Effector memory CD8-positive, alpha-beta T cell (primary cell): ENCODE measurements around the gene PPFIBP2.

ENCODE experiments used
- ATAC-seq: fragments of 150-1000 bp; cut with Tn5 transposase; replicated peaks from 2 replicates; pipeline ENCODE4 v1.10.0; 2021; ENCODE audit warnings: mild to moderate bottlenecking, moderate library complexity
- DNase-seq, 3 experiments: peaks; one replicate each; pipeline ENCODE4 v3.0.0; 2021
- H3K27ac Mint-ChIP-seq, 2 donors: one replicate each; pipeline ENCODE4 v1.8.0; 2022; ENCODE audit warnings: mild to moderate bottlenecking in 2 of 2, mixed read lengths in 2 of 2, moderate library complexity in 2 of 2
- H3K27me3 Mint-ChIP-seq, 2 donors: one replicate each; pipeline ENCODE4 v1.8.0; 2022; ENCODE audit warnings: mixed read lengths in 2 of 2
- H3K36me3 Mint-ChIP-seq: one replicate; pipeline ENCODE4 v1.8.0; 2022; ENCODE audit warnings: mild to moderate bottlenecking, moderate library complexity, mixed read lengths; ENCODE audit not compliant: insufficient read depth
- H3K4me1 Mint-ChIP-seq, 2 donors: one replicate each; pipeline ENCODE4 v1.8.0; 2022; ENCODE audit warnings: low read depth in 2 of 2, mixed read lengths in 2 of 2
- H3K4me3 Mint-ChIP-seq, 2 donors: one replicate each; pipeline ENCODE4 v1.8.0; 2022; ENCODE audit warnings: mild to moderate bottlenecking in 2 of 2, mixed read lengths in 2 of 2, moderate library complexity in 2 of 2
- H3K9me3 Mint-ChIP-seq, 2 donors: one replicate each; pipeline ENCODE4 v1.8.0; 2022; ENCODE audit warnings: mixed read lengths in 2 of 2
- total RNA-seq, 9 experiments: gene quantifications; one replicate each; lab custom pipeline; 2026; lab: John Stamatoyannopoulos, UW

Gene PPFIBP2
- total RNA-seq, result 2.4 to 15.9 (median 4.0) reads per million in 9 experiments

- H3K4me1 Mint-ChIP-seq, result peaks cover 8 to 27% of the 10 kb centered on the region in 2 donors
- H3K27ac Mint-ChIP-seq, result peak within 1 kb of the TSS; percentile 82 to 91
- ATAC-seq (peak; percentile 89), DNase-seq (peak; percentile 82 to 87 (median 86))
- no peaks in the 10 kb centered on the region for H3K36me3 Mint-ChIP-seq
- H3K27me3 Mint-ChIP-seq, result no peaks in the 10 kb centered on the region
- no peaks in the 10 kb centered on the region for H3K9me3 Mint-ChIP-seq
- H3K4me3 Mint-ChIP-seq, result peak within 1 kb of the TSS; percentile 88 to 91
Observed at GRCh38 chr11:7513234-7514098, at the start of gene PPFIBP2. PPFIBP2 (plus strand) TSS chr11:7513999; CDS start chr11:7549476, 35,477 bp downstream.

GRCh38 chr11:7467652-7468051 lies 46.1 kb upstream of the PPFIBP2 start:
- Mint-ChIP-seq H3K4me3 (no peak overlapping the region), H3K9me3 (no peaks in the 10 kb centered on the region), H3K27me3 (peaks cover 0 to 10% of the 10 kb centered on the region in 2 donors), H3K27ac (no peak overlapping the region), H3K4me1 (peaks cover 0 to 1% of the 10 kb centered on the region in 2 donors), H3K36me3 (no peaks in the 10 kb centered on the region)
- no peak for DNase-seq
- ATAC-seq, result no peak

GRCh38 chr11:7469351-7469865 lies 44.4 kb upstream of the PPFIBP2 start:
- no peak for DNase-seq
- no peak overlapping the region for H3K4me3 Mint-ChIP-seq
- H3K9me3 Mint-ChIP-seq, result no peaks in the 10 kb centered on the region
- no peaks in the 10 kb centered on the region for H3K4me1 Mint-ChIP-seq
- H3K36me3 Mint-ChIP-seq, result no peaks in the 10 kb centered on the region
- no peak for ATAC-seq
- no peak overlapping the region for H3K27ac Mint-ChIP-seq
- H3K27me3 Mint-ChIP-seq, result peaks cover 0 to 2% of the 10 kb centered on the region in 2 donors

- DNase-seq, result no peak
- no peak for ATAC-seq
- Mint-ChIP-seq H3K4me3 (no peak overlapping the region), H3K27me3 (no peaks in the 10 kb centered on the region), H3K27ac (no peak overlapping the region), H3K36me3 (no peaks in the 10 kb centered on the region), H3K4me1 (no peaks in the 10 kb centered on the region), H3K9me3 (no peaks in the 10 kb centered on the region)
Observed at GRCh38 chr11:7471071-7471470, 42.7 kb upstream of the PPFIBP2 start.

- Mint-ChIP-seq H3K27me3 (peaks cover 0 to 6% of the 10 kb centered on the region in 2 donors), H3K4me3 (no peak overlapping the region), H3K36me3 (no peaks in the 10 kb centered on the region), H3K9me3 (no peaks in the 10 kb centered on the region), H3K27ac (no peak overlapping the region), H3K4me1 (no peaks in the 10 kb centered on the region)
- no peak for DNase-seq
- ATAC-seq, result no peak
Observed at GRCh38 chr11:7473717-7474116, 40.1 kb upstream of the PPFIBP2 start.

- H3K4me1 Mint-ChIP-seq, result no peaks in the 10 kb centered on the region
- no peak overlapping the region for H3K27ac Mint-ChIP-seq
- DNase-seq, result no peak
- H3K4me3 Mint-ChIP-seq, result no peak overlapping the region
- H3K27me3 Mint-ChIP-seq, result peaks cover 0 to 12% of the 10 kb centered on the region in 2 donors
- ATAC-seq, result no peak
- H3K9me3 Mint-ChIP-seq, result no peaks in the 10 kb centered on the region
- no peaks in the 10 kb centered on the region for H3K36me3 Mint-ChIP-seq
Observed at GRCh38 chr11:7480113-7480512, 33.7 kb upstream of the PPFIBP2 start.

GRCh38 chr11:7484131-7484530 lies 29.7 kb upstream of the PPFIBP2 start:
- DNase-seq (no peak), ATAC-seq (no peak)
- Mint-ChIP-seq H3K4me1 (no peaks in the 10 kb centered on the region), H3K9me3 (no peaks in the 10 kb centered on the region), H3K27ac (no peak overlapping the region), H3K27me3 (peaks cover 3 to 8% of the 10 kb centered on the region in 2 donors), H3K4me3 (no peak overlapping the region), H3K36me3 (no peaks in the 10 kb centered on the region)

GRCh38 chr11:7484645-7485044 lies 29.2 kb upstream of the PPFIBP2 start:
- no peak for ATAC-seq
- H3K27ac Mint-ChIP-seq, result no peak overlapping the region
- H3K27me3 Mint-ChIP-seq, result peaks cover 8 to 13% of the 10 kb centered on the region in 2 donors
- H3K4me1 Mint-ChIP-seq, result no peaks in the 10 kb centered on the region
- no peaks in the 10 kb centered on the region for H3K36me3 Mint-ChIP-seq
- no peak for DNase-seq
- no peaks in the 10 kb centered on the region for H3K9me3 Mint-ChIP-seq
- no peak overlapping the region for H3K4me3 Mint-ChIP-seq

- H3K27ac Mint-ChIP-seq, result no peak within 1 kb of the TSS
- H3K4me3 Mint-ChIP-seq, result no peak within 1 kb of the TSS
- peaks cover 14 to 16% of the 10 kb centered on the region in 2 donors for H3K27me3 Mint-ChIP-seq
- no peaks in the 10 kb centered on the region for H3K36me3 Mint-ChIP-seq
- no peaks in the 10 kb centered on the region for H3K4me1 Mint-ChIP-seq
- DNase-seq, result no peak
- ATAC-seq, result no peak
- no peaks in the 10 kb centered on the region for H3K9me3 Mint-ChIP-seq
Observed at GRCh38 chr11:7485186-7486097, 28.4 kb upstream of the PPFIBP2 start, which contains the start of gene OLFML1. OLFML1 (plus strand) TSS chr11:7485506; CDS start chr11:7485876, 370 bp downstream.

- Mint-ChIP-seq H3K9me3 (no peaks in the 10 kb centered on the region), H3K4me3 (no peak overlapping the region), H3K27ac (no peak overlapping the region), H3K36me3 (no peaks in the 10 kb centered on the region), H3K4me1 (no peaks in the 10 kb centered on the region), H3K27me3 (peaks cover 14 to 23% of the 10 kb centered on the region in 2 donors)
- ATAC-seq (no peak), DNase-seq (no peak)
Observed at GRCh38 chr11:7486098-7486780, 27.6 kb upstream of the PPFIBP2 start.

- Mint-ChIP-seq H3K27me3 (peaks cover 14 to 23% of the 10 kb centered on the region in 2 donors), H3K36me3 (no peaks in the 10 kb centered on the region), H3K4me3 (no peak overlapping the region), H3K4me1 (no peaks in the 10 kb centered on the region), H3K9me3 (no peaks in the 10 kb centered on the region), H3K27ac (no peak overlapping the region)
- DNase-seq, result no peak
- no peak for ATAC-seq
Observed at GRCh38 chr11:7486781-7487140, 27.0 kb upstream of the PPFIBP2 start.

GRCh38 chr11:7487360-7487759 lies 26.4 kb upstream of the PPFIBP2 start:
- Mint-ChIP-seq H3K4me1 (no peaks in the 10 kb centered on the region), H3K36me3 (no peaks in the 10 kb centered on the region), H3K27me3 (peaks cover 14 to 23% of the 10 kb centered on the region in 2 donors), H3K27ac (no peak overlapping the region), H3K4me3 (no peak overlapping the region), H3K9me3 (no peaks in the 10 kb centered on the region)
- ATAC-seq (no peak), DNase-seq (no peak)

- Mint-ChIP-seq H3K9me3 (no peaks in the 10 kb centered on the region), H3K4me1 (no peaks in the 10 kb centered on the region), H3K27me3 (peaks cover 15 to 27% of the 10 kb centered on the region in 2 donors), H3K4me3 (no peak overlapping the region), H3K36me3 (no peaks in the 10 kb centered on the region), H3K27ac (no peak overlapping the region)
- DNase-seq (no peak), ATAC-seq (no peak)
Observed at GRCh38 chr11:7488681-7489080, 25.1 kb upstream of the PPFIBP2 start.
